GM12875 (cell line): ENCODE data around the gene C1QL4.

Experiments
- H3K4me3 ChIP-seq: one replicate; pipeline ENCODE4 v1.5.1; 2011; ENCODE audit warnings: low read depth, low read length, control low read depth
- CTCF ChIP-seq: IDR thresholded peaks from 2 replicates; pipeline ENCODE4 v1.5.1; 2011; ENCODE audit warnings: low read depth, mild to moderate bottlenecking, control low read depth, inconsistent platforms, low read length, moderate library complexity, borderline replicate concordance; ENCODE audit not compliant: insufficient read depth

Gene C1QL4

GRCh38 chr12:49347311-49348193, 10.6 kb upstream of the C1QL4 start:
- TF ChIP-seq CTCF, result peak; percentile 94
- H3K4me3 ChIP-seq, result peak overlapping the region; percentile 38

GRCh38 chr12:49346659-49347310, 9.8 kb upstream of the C1QL4 start, which contains the start of gene DNAJC22:
TSS of gene DNAJC22 (plus strand) at chr12:49346888. CDS start at chr12:49348873, 1,985 bp downstream.
- no peak for TF ChIP-seq CTCF
- peak within 1 kb of the TSS; percentile 38 for H3K4me3 ChIP-seq

GRCh38 chr12:49345825-49346658, 9.1 kb upstream of the C1QL4 start:
- peak overlapping the region; percentile 36 for H3K4me3 ChIP-seq

GRCh38 chr12:49345051-49345824, 8.2 kb upstream of the C1QL4 start:
- H3K4me3 ChIP-seq, result peak overlapping the region; percentile 36
- TF ChIP-seq CTCF, result no peak

More at GRCh38 chr12:49345825-49346658, 9.1 kb upstream of the C1QL4 start:
- TF ChIP-seq CTCF, result no peak

GRCh38 chr12:49344486-49345050, 7.6 kb upstream of the C1QL4 start:
- no peak for TF ChIP-seq CTCF
- no peak overlapping the region for H3K4me3 ChIP-seq
